HEK293T (cell line): ENCODE data around the gene DERA.

Experiments
- FOXM1 ChIP-seq: fragments of 450-650 bp; IDR thresholded peaks from 2 replicates; pipeline ENCODE4 v1.6.1; 2017; ENCODE audit warnings: mild to moderate bottlenecking, borderline replicate concordance
- NFRKB ChIP-seq: fragments of 450-650 bp; IDR thresholded peaks from 2 replicates; pipeline ENCODE4 v1.6.1; 2016; ENCODE audit warnings: mild to moderate bottlenecking, moderate library complexity
- SP1 ChIP-seq: fragments of 450-650 bp; IDR thresholded peaks from 2 replicates; pipeline ENCODE4 v1.6.1; 2017

- TF ChIP-seq FOXM1: no peak
- TF ChIP-seq NFRKB: no peak
- TF ChIP-seq SP1: no peak
These were observed 105.6 kb downstream of the DERA start for GRCh38 chr12:16016748-16017147.
